Fibroblast of skin of left quadriceps (primary cell): ENCODE results near the gene VSIG10.

Source experiments
- DNase-seq, 2 experiments: peaks; one replicate each; pipeline ENCODE4 v3.0.0-alpha.2; 2013; ENCODE audit warnings: low read depth in 2 of 2

Gene VSIG10

GRCh38 chr12:118060301-118061010 lies 43.4 kb downstream of the VSIG10 start:
- DNase-seq = no peak

DNA sequence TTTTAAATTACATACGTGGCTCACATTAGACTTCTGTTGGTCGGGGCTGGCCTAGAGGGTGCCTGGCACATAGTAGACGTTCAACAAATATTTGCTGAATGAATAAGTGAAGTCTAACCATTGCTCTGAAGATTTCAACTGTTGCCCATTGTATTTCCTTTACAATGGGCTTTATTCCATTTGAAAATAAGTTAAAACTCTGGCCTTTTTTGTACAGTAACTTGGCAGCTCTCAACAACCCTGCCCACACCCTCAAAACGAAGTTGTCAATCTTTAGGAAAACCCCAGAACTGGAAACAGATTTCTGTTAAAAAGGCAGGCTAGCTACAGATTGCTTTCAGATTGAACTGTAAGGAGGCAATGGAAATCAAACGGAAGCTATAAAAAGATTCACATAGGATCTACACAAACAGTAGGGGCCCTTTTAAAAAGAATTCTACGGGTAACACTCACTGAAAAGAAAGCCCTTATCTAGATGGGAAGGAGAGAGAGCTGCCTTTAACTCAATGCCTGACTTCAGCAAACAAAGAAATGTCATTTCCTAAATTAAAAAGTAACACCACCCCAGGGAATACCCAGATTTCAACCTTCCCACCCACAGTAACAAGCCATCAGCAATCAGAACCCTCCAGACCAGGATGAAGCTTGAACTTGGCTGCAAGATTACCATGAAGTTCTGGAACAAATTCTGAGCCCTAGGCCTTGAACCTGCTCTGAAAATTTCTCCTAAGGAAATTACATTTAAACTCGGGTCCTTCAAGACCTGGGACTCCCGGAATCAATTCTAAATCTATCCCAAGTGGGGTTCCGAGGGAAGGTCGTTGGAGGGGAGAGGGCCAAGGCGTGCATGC lies 44.2 kb downstream of the VSIG10 start:
- DNase-seq = no peak

DNA sequence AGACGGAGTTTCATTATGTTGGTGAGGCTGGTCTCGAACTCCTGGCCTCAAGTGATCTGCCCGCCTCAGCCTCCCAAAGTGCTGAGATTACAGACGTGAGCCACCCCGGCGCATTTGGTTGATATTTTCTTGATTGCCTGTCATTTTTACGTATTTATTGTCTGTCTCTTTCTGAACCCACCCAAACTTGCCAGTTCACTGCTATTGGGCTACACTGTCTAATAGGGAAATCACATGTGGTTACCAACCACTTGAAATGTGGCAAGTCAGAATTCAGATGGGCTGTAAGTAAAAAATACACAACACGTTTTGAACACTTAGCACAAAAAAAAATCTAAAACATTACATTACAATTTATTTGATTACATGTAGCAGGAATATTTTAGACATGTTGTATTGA lies 44.9 kb downstream of the VSIG10 start:
- no peak for DNase-seq

GRCh38 chr12:118058227-118058626 lies 45.6 kb downstream of the VSIG10 start:
- DNase-seq = no peak

GRCh38 chr12:118055865-118056773 lies 47.7 kb downstream of the VSIG10 start:
- DNase-seq = no peak

DNA sequence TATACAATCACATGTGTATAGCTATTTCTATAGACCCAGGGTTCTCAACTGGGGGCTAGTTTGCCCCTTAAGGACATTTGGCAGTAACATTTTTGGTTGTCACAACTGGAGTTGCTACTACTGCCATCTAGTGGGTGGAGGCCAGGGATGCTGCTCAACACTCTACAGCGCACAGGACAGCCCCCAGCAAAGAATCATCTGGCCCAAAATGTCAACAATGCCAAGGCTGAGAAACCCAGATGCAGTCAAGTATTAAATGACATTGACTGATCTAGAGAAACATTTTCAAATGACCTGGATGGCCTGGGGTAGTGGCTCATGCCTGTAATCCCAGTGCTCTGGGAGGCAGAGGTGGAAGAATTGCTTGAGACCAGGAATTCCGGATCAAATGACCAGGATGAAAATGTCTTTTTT lies 48.7 kb downstream of the VSIG10 start:
- no peak for DNase-seq

DNA sequence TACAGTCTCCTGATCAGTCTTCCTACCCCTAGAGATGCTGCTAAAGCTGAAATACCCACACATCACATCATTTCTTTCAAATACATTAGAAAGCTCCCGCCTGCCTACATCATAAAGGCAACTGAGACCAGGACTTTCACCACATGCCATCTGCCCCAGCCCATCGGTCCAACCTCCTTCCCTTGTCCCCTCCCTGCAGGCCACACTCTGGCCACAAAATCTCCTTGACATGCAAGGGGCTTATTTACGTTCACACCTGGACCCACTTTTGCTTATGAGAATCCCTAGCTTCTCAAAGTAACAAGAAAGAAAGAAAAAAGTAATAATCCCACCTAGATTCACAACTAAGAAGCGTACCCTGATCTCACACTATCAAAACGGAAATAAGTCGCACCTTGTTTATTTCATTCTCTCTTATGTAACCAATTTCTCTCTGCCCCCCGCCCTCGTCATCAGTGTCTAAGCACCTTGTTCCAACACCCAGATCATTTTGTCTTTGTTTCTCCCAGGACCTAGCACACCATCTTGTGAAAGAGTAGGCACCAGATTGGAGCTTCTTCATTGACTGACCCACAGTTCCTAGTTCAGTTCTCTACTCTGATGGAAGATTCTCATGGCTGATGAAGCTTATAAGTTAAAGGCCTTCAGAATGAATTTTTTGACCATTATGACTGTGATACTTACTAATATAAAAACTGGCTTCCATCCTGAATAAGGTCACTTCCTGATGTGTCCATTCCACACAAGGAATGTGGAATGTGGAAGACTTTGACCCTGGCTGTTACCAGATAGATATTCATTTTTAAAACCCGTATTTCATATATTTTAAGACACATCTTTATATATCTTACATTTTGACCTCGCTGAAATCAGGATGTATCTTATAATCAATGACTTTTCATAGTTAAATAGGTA lies 50.5 kb downstream of the VSIG10 start:
- no peak for DNase-seq

GRCh38 chr12:118052324-118053070 lies 51.3 kb downstream of the VSIG10 start:
- peak; percentile 52 to 54 for DNase-seq

DNA sequence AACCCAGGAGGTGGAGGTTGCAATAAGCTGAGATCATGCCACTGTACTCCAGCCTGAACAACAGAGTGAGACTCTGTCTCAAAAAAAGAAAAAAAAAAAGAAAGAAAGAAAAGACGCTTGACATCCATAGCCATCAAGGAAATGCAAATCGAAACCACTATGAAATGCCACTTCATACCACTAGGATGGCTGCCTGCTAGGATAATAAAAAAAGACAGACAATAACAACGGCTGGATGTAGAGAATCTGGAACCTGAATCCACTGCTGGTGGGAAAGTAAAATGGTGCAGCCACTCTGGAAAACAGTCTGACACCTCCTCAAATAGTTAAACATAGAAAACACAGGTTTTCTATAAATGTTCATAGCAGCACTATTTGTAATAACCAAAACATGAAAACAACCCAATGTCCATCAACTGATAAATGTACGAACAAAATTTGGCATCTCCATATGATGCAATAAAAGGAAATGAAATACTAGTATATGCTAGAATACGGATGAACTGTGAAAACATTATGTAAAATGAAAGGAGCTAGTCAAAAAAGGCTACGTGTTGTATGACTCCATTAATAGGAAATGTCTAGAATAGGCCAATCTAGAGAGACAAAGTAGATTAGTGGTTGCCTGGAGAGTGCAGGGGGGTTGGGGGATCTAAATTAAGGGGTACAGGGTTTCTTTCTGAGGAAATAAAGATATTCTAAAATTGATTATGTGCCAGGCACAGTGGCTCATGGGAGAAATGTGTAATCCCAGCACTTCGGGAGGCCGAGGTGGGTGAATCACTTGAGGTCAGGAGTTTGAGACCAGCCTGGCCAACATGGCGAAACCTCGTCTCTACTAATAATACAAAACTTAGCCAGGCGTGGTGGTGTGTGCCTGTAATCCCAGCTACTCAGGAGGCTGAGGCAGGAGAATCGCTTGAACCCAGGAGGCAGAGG lies 52.6 kb downstream of the VSIG10 start:
- DNase-seq = no peak

GRCh38 chr12:118046430-118046829 lies 57.4 kb downstream of the VSIG10 start:
- no peak for DNase-seq

DNA sequence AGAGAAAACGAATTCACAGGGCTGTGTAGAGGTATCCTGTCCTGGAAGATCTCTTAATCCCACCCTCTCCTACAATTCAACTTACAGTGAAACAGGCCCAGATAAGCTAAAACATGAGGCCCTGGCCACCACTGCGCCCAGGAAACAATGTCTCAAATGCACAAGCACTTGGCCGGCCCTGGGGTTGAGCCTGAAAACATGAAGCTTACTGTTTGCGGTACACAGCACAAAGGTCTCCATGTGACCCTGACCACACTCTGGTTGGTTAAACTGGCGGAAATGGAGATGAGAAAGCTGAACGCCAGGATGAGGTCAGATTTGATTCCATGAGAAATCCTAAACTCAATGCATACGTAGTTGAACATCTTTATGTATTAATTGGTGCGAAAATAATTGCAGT lies 59.2 kb downstream of the VSIG10 start:
- DNase-seq = no peak

DNA sequence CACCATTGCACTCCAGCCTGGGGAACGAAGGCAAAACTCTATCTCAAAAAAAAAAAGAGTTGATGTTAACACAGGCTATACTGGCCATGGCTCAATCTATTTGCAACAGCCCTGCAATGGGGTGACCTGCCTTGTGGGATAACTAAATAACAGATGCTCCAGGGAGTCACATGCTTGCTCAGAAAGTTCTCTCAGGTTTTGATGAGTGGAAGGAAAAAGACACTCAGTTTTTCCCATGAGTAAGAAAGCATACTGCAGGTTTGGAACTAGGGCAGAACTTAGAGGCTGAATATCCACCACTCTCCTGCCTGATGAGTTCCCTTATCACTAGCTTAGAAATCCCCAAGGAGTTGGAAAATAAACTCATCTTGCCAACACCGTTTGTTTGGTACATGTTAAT lies 59.7 kb downstream of the VSIG10 start:
- DNase-seq = no peak

DNA sequence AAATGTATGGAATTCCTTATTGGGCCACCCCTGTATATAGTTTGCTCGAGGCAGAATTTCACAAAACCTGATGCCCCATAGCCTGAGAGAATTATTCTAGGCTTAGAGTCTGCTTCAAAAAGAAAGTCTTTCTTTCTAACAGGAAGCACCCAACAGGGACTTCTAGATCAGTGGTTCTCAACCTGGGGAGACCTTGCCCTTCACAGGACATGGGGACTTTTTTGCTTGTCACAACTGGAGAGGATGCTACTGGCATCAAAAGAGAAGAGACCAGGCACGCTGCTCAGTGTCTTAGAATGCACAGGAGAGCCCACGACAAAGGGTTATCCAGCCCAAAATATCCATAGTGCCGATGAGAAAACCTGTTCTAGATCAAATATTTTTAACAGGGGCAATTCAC lies 61.7 kb downstream of the VSIG10 start:
- no peak for DNase-seq

DNA sequence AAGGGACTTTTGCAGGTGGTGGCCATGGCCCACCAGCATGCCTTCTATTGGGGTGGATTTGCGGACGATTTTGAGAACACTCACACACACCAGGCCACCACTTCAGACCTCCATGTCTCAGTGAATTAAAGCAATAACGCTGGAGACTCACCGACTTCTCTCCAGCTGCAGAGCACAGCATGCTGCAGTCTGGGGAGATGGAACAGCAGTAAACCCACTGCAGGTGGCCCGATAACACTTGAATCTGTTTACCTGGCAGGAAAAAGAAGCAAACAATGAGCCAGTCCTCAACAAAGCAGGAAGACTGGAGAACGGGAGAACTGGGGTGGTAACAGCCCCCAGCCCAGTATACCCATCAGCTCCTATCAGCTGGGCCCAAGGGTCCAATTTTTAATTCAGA lies 65.7 kb downstream of the VSIG10 start:
- no peak for DNase-seq

- no peak for DNase-seq
These were observed 67.0 kb downstream of the VSIG10 start for GRCh38 chr12:118036672-118037411.

GRCh38 chr12:118035190-118036041 lies 68.4 kb downstream of the VSIG10 start:
- no peak for DNase-seq

DNA sequence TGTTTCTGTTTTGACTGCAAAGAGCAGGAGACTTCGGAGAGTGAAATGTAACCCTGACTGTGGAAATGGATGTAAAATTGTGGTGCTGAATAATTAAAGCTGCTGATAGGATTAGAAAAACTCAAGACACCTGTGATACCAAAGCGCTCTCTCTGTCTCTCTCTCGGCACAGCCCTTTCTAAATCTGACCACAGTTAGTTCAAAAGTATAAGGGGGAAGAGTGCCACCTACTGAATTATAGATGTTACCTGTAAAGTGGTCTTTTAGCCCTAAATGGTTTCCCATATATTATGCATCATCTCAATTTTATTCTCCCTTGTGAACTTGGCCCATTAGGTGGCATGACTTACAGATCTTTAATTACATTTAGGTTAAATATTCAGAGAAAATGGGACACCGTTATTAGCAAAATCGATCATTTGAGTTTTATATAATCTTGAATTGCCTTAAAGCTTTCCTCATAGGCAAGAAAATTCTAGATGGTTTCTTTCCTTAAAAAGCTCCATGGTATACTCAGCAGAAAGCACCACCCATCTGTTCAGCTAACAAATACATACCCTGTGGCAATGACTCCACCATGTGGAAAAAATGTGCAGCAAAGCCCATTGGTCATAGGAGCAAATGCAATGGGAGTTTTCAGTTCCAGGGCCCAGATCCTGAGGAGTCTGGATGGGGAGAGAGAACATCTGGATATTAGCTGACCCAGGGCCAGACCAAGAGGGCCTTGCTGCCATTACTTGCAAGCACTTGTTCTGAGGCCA lies 69.2 kb downstream of the VSIG10 start:
- peak; percentile 28 to 33 for DNase-seq
